ENCODE measurements around the gene ADAM19.

DNA sequence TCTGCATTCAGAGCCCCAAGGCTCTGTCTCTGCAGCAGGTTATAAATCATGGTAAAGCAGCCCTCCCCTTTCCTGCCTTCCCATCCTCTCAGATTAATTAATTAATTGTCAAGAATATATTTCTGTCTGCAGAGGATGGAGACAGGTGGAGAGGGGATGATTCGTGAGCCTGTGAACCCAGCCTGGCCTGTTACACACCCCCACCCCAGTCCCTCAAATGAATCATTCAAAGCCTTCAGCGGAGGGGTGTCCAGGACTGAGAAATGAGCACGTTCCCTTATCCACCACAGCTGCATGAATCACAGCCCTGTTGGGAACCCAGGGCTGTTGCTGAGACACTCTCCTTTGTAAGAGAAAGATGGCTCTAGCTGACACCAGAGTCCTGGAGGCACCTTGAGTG lies 59.6 kb downstream of the ADAM19 start:
- TF ChIP-seq, protein P1, sequence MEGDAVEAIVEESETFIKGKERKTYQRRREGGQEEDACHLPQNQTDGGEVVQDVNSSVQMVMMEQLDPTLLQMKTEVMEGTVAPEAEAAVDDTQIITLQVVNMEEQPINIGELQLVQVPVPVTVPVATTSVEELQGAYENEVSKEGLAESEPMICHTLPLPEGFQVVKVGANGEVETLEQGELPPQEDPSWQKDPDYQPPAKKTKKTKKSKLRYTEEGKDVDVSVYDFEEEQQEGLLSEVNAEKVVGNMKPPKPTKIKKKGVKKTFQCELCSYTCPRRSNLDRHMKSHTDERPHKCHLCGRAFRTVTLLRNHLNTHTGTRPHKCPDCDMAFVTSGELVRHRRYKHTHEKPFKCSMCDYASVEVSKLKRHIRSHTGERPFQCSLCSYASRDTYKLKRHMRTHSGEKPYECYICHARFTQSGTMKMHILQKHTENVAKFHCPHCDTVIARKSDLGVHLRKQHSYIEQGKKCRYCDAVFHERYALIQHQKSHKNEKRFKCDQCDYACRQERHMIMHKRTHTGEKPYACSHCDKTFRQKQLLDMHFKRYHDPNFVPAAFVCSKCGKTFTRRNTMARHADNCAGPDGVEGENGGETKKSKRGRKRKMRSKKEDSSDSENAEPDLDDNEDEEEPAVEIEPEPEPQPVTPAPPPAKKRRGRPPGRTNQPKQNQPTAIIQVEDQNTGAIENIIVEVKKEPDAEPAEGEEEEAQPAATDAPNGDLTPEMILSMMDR (IDR thresholded peaks at IDR 0.05): no peak
- TF ChIP-seq POLR2A (IDR thresholded peaks at IDR 0.05) (no peak), POLR2AphosphoS5 (IDR thresholded peaks at IDR 0.05) (no peak)
